Measurements from ENCODE around the gene SMYD3.

GRCh38 chr1:246254854-246255253, 252.2 kb downstream of the SMYD3 start:
- no peak for TF ChIP-seq CTCF (IDR thresholded peaks at IDR 0.05; ENCODE audit: borderline replicate concordance, extremely low read depth, low read length, poor library complexity, severe bottlenecking)
- no peak for TF ChIP-seq EZH2 (IDR thresholded peaks at IDR 0.05; ENCODE audit: borderline replicate concordance, low read depth, low read length, severe bottlenecking)

Data from DND-41 (cell line).